ENCODE measurements around the gene UBXN1. TPM values are rescaled to one million over a fixed set of nuclear protein-coding genes. Genes with fewer than 3 reads are reported as not detected.

UBXN1 gene
- total RNA-seq, 1 donor from 2014 or later = 113 TPM

GRCh38 chr11:62669420-62670161, 9.3 kb downstream of the UBXN1 start:
- H3K27ac Mint-ChIP-seq (ENCODE audit: unreplicated experiment) = no peak overlapping the region
- H3K36me3 Mint-ChIP-seq (ENCODE audit: low read depth) = peaks cover 16% of the 10 kb centered on the region
- no peaks in the 10 kb centered on the region for H3K9me3 Mint-ChIP-seq
- TF ChIP-seq CTCF (conservative IDR thresholded peaks at IDR 0.05) = no peak
- H3K4me1 Mint-ChIP-seq = peaks cover 60% of the 10 kb centered on the region
- no peak for DNase-seq (ENCODE audit: low read depth, low spot score)
- peak overlapping the region; percentile 100 for H3K4me3 Mint-ChIP-seq
- H3K27me3 Mint-ChIP-seq (ENCODE audit: low read depth) = peaks cover 6% of the 10 kb centered on the region

DNA sequence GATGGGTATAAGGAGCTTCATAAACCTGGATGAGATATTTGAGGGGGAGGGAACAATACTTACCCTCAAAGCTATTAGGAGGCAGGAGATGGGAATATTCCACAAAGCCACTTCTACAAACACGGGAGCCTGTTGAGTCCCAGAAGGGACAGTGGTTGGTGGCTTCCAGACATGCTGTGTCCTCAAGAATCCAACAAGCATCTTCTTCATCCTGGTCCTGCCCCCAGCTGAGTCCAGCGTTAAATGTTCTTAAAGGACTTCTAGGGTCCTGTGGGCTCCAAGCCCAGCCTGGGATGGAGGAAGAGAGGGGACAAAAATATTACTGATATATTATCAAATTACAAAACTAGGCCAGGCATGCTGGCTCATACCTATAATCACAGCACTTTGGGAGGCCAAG, 11.4 kb downstream of the UBXN1 start:
- Mint-ChIP-seq H3K27ac (ENCODE audit: unreplicated experiment) (no peak overlapping the region), H3K9me3 (no peaks in the 10 kb centered on the region), H3K4me3 (peak overlapping the region; percentile 100), H3K27me3 (ENCODE audit: low read depth) (peaks cover 6% of the 10 kb centered on the region), H3K36me3 (ENCODE audit: low read depth) (peaks cover 18% of the 10 kb centered on the region), H3K4me1 (peaks cover 59% of the 10 kb centered on the region)
- TF ChIP-seq CTCF (conservative IDR thresholded peaks at IDR 0.05) = no peak
- DNase-seq (ENCODE audit: low read depth, low spot score) = no peak

GRCh38 chr11:62666259-62666926, 12.5 kb downstream of the UBXN1 start:
- Mint-ChIP-seq H3K27ac (ENCODE audit: unreplicated experiment) (peak overlapping the region; percentile 98), H3K36me3 (ENCODE audit: low read depth) (peaks cover 15% of the 10 kb centered on the region), H3K9me3 (no peaks in the 10 kb centered on the region), H3K4me1 (peaks cover 49% of the 10 kb centered on the region), H3K4me3 (peak overlapping the region; percentile 100), H3K27me3 (ENCODE audit: low read depth) (peaks cover 6% of the 10 kb centered on the region)
- no peak for DNase-seq (ENCODE audit: low read depth, low spot score)
- no peak for TF ChIP-seq CTCF (conservative IDR thresholded peaks at IDR 0.05)

- no peak for TF ChIP-seq CTCF (conservative IDR thresholded peaks at IDR 0.05)
- Mint-ChIP-seq H3K4me1 (peaks cover 42% of the 10 kb centered on the region), H3K27me3 (ENCODE audit: low read depth) (peaks cover 6% of the 10 kb centered on the region), H3K4me3 (peak overlapping the region; percentile 100), H3K9me3 (no peaks in the 10 kb centered on the region), H3K36me3 (ENCODE audit: low read depth) (peaks cover 15% of the 10 kb centered on the region), H3K27ac (ENCODE audit: unreplicated experiment) (peak overlapping the region; percentile 98)
- no peak for DNase-seq (ENCODE audit: low read depth, low spot score)
These were observed 13.1 kb downstream of the UBXN1 start for GRCh38 chr11:62665599-62666258.

DNA sequence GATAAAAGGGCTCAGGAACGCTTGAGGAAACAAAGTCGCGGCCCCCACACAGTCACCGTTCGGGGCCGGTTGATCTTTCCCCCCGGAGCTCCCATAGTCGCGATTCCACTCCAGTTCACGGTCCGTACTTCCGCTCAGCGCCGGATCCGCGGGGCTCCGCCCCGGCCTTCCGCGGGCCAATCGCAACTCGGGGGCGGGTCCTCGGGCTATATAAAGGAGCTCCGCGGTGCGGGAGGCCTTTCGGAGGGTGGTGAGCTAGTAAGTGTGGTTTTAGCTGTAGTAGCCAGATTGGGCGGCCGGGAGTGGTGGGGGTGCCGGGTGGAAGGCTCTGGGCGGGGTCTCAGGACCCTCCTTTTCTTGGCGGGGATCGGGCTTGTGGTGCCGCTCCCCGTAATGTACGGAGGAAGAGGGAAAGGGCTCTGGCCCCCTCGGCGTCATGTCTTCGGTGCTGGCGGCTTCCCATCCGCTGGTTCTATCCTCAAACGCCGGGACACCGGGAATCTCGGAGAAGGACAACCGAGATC, 13.7 kb downstream of the UBXN1 start, which contains the start of the genes C11orf98 and CSKMT:
Gene C11orf98 (minus strand): TSS at position 136 of the 524 bp plus-strand sequence. CDS start 41 bp downstream, at position 95.
Gene CSKMT (plus strand): TSS at position 238 of the 524 bp plus-strand sequence. CDS start 568 bp downstream, outside the sequence.
- Mint-ChIP-seq H3K4me3 (peak within 1 kb of the TSS; percentile 100), H3K27me3 (ENCODE audit: low read depth) (peaks cover 6% of the 10 kb centered on the region), H3K27ac (ENCODE audit: unreplicated experiment) (peak within 1 kb of the TSS; percentile 98), H3K36me3 (ENCODE audit: low read depth) (peaks cover 15% of the 10 kb centered on the region), H3K9me3 (no peaks in the 10 kb centered on the region), H3K4me1 (peaks cover 39% of the 10 kb centered on the region)
- DNase-seq (ENCODE audit: low read depth, low spot score) = peak; percentile 99
- TF ChIP-seq CTCF (conservative IDR thresholded peaks at IDR 0.05) = no peak

Measured in neural crest cell (in vitro differentiated cells).